Liver (tissue), 9 donors: ENCODE results near the gene SUSD4. TPM values are rescaled to one million over a fixed set of nuclear protein-coding genes. Genes with fewer than 3 reads are reported as not detected.

Experiments
- DNase-seq: peaks from one replicate; pipeline ENCODE4 v3.0.0-alpha.2; 2017; ENCODE audit warnings: low spot score
- H3K27ac ChIP-seq, 2 donors: one replicate each; pipeline ENCODE4 v1.7.0; 2013; ENCODE audit warnings: inconsistent platforms in 2 of 2, low read length in 2 of 2, control low read depth in 1 of 2, low read depth in 1 of 2, mild to moderate bottlenecking in 1 of 2
- H3K27me3 ChIP-seq, 4 donors: one replicate each; pipeline versions ENCODE4 v1.6.1 to v1.7.0; 2013; ENCODE audit warnings: low read length in 3 of 4, inconsistent platforms in 1 of 4, mild to moderate bottlenecking in 1 of 4, moderate library complexity in 1 of 4; ENCODE audit not compliant: control insufficient read depth in 4 of 4, insufficient read depth in 4 of 4
- H3K36me3 ChIP-seq, 4 donors: one replicate each; pipeline versions ENCODE4 v1.6.1 to v1.7.0; 2013; ENCODE audit warnings: low read length in 3 of 4, mild to moderate bottlenecking in 3 of 4, low read depth in 1 of 4, moderate library complexity in 1 of 4; ENCODE audit not compliant: control insufficient read depth in 4 of 4, insufficient read depth in 3 of 4
- H3K4me1 ChIP-seq, 4 donors: one replicate each; pipeline versions ENCODE4 v1.6.1 to v1.7.0; 2013; ENCODE audit warnings: low read length in 3 of 4, mild to moderate bottlenecking in 3 of 4, moderate library complexity in 1 of 4; ENCODE audit not compliant: control insufficient read depth in 4 of 4, insufficient read depth in 4 of 4
- H3K4me3 ChIP-seq, 3 donors: one replicate each; pipeline versions ENCODE4 v1.6.1 to v1.7.0; 2013; ENCODE audit warnings: low read length in 3 of 3, control low read depth in 1 of 3, low read depth in 1 of 3, mild to moderate bottlenecking in 1 of 3
- H3K9ac ChIP-seq, 2 donors: one replicate each; pipeline ENCODE4 v1.7.0; 2013; ENCODE audit warnings: low read length in 2 of 2, mild to moderate bottlenecking in 2 of 2, moderate library complexity in 2 of 2, control low read depth in 1 of 2, low read depth in 1 of 2
- H3K9me3 ChIP-seq, 4 donors: one replicate each; pipeline versions ENCODE4 v1.6.1 to v1.7.0; 2013; ENCODE audit warnings: low read length in 3 of 4; ENCODE audit not compliant: control insufficient read depth in 4 of 4
- CTCF ChIP-seq: fragments of 150-350 bp; IDR thresholded peaks from 2 replicates; pipeline ENCODE4 v1.5.1; 2017; ENCODE audit warnings: improper control_type of control experiment, low read depth, low read length; ENCODE audit not compliant: missing input control
- GABPA ChIP-seq, 2 donors: IDR thresholded peaks in 1 of 2; conservative IDR thresholded peaks in 1 of 2; 2 replicates each; pipeline ENCODE4 v1.6.1; 2016; ENCODE audit warnings: antibody characterized with exemption in 2 of 2, mild to moderate bottlenecking in 1 of 2, moderate library complexity in 1 of 2
- HNF4A ChIP-seq, 2 donors: conservative IDR thresholded peaks; 2 replicates each; pipeline ENCODE4 v1.6.1; 2016; ENCODE audit warnings: antibody characterized with exemption in 2 of 2, mild to moderate bottlenecking in 2 of 2
- HNF4G ChIP-seq: IDR thresholded peaks from 2 replicates; pipeline ENCODE4 v1.6.1; 2016; ENCODE audit warnings: antibody characterized with exemption
- JUND ChIP-seq, 2 donors: IDR thresholded peaks; 2 replicates each; pipeline ENCODE4 v1.6.1; 2016; ENCODE audit warnings: antibody characterized with exemption in 2 of 2
- NR2F2 ChIP-seq: IDR thresholded peaks from 2 replicates; pipeline ENCODE4 v1.6.1; 2016; ENCODE audit warnings: antibody characterized with exemption
- RAD21 ChIP-seq, 2 donors: IDR thresholded peaks; 2 replicates each; pipeline ENCODE4 v1.6.1; 2016; ENCODE audit warnings: antibody characterized with exemption in 2 of 2, mild to moderate bottlenecking in 2 of 2
- RXRA ChIP-seq, 2 donors: IDR thresholded peaks; 2 replicates each; pipeline ENCODE4 v1.6.1; 2017 to 2018; ENCODE audit warnings: antibody characterized with exemption in 2 of 2, mild to moderate bottlenecking in 1 of 2
- TAF1 ChIP-seq: conservative IDR thresholded peaks from 2 replicates; pipeline ENCODE4 v1.6.1; 2016; ENCODE audit warnings: antibody characterized with exemption, mild to moderate bottlenecking
- YY1 ChIP-seq: IDR thresholded peaks from 2 replicates; pipeline ENCODE4 v1.6.1; 2016; ENCODE audit warnings: antibody characterized with exemption, mild to moderate bottlenecking
- ZBTB33 ChIP-seq: IDR thresholded peaks from 2 replicates; pipeline ENCODE4 v1.6.1; 2016; ENCODE audit warnings: antibody characterized with exemption
- WGBS: extraction: QIAGEN DNeasy Blood & Tissue Kit; methylation state at CpG from one replicate; pipeline ENCODE4 v1.1.7; 2013; 5-methylcytosine and 5-hydroxymethylcytosine counted together
- polyA plus RNA-seq, 2 donors: library from polyadenylated mRNA; stranded (reverse) in 1 of 2; unstranded in 1 of 2; fragments of 200-250 nt in 1 of 2; fragments of >200 nt in 1 of 2; fragmentation: Nextera tagmentation in 1 of 2; extraction: Ambion mirVana in 1 of 2; gene quantifications; one replicate each; pipeline versions ENCODE4 v1.2.1 to v1.2.3, GENCODE V29; 2013 to 2015
- total RNA-seq, 2 donors: library from RNA; depleted of rRNA; stranded (reverse); fragments of >200 nt; gene quantifications; one replicate each; pipeline ENCODE4 v1.2.3, GENCODE V29; 2014
- TF ChIP-seq, protein P1 (sequence below): IDR thresholded peaks from 2 replicates; pipeline ENCODE4 v1.6.1; 2016; ENCODE audit warnings: antibody characterized with exemption, mild to moderate bottlenecking
- TF ChIP-seq, protein P2 (sequence below): IDR thresholded peaks from 2 replicates; pipeline ENCODE4 v1.6.1; 2016; ENCODE audit warnings: antibody characterized with exemption
- TF ChIP-seq, protein P3 (sequence below): IDR thresholded peaks from 2 replicates; pipeline ENCODE4 v1.6.1; 2016; ENCODE audit warnings: antibody characterized with exemption
- donor health status: healthy.
- donor health status: healthy.
- donor health status: healthy.
- donor health status: healthy.
- donor health status: healthy.

SUSD4 gene
- total and polyA plus RNA-seq, 4 donors, result 1.1 to 3.8 (median 1.8) TPM

DNA sequence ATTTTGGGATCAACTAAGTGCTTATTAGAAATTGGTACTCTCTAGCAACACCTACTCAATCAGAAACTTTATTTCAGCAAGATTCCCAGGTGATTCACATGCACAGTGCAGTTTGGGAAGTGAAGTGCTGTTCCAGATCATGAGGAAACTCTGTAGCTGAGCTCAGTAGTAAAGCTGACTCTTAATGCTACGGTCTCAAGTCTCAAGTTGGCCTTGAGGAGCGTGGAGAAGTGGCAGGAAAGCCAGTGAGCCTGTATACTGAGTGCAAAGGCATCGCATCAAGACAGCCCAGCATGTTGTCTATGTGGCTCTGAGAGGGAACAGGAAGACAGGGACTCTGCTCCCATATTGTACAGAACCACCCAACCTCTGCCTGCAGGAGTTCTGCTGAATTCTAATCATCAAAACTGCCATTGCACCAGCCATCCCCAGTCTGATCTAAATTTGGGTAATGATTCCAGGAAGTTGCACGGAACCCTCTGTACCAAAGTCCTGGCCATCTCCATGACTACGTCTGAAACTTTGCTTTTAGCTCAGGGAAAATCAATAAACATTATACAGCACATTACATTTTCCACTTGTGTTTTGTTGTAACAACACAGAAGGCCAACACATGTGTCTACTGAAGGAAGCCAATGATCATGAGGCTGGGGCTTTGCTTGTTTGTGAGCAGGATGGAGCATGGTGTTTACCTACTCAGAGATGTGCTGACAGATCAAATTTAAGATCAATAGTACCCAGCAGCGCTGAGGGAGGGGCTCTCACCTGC lies 115.8 kb downstream of the SUSD4 start (continued):
- TF ChIP-seq YY1 (peak; percentile 86), TAF1 (no peak), RAD21 (IDR thresholded peaks at IDR 0.05) (peak; percentile 60 to 73)

- Histone ChIP-seq H3K27ac (no peak overlapping the region), H3K4me1 (peaks cover 12 to 33% (median 20%) of the 10 kb centered on the region in 4 donors), H3K9ac (no peak overlapping the region), H3K9me3 (no peaks in the 10 kb centered on the region), H3K4me3 (no peak overlapping the region), H3K27me3 (no peaks in the 10 kb centered on the region), H3K36me3 (no peaks in the 10 kb centered on the region)
- TF ChIP-seq HNF4G (no peak), TAF1 (no peak), CTCF (no peak), JUND (IDR thresholded peaks at IDR 0.05) (no peak), NR2F2 (no peak), GABPA (IDR thresholded peaks at IDR 0.05 in 1 of 2, conservative IDR thresholded peaks at IDR 0.05 in 1 of 2) (no peak), RXRA (IDR thresholded peaks at IDR 0.05) (no peak), HNF4A (conservative IDR thresholded peaks at IDR 0.05) (no peak), ZBTB33 (no peak)
- TF ChIP-seq, protein P1, sequence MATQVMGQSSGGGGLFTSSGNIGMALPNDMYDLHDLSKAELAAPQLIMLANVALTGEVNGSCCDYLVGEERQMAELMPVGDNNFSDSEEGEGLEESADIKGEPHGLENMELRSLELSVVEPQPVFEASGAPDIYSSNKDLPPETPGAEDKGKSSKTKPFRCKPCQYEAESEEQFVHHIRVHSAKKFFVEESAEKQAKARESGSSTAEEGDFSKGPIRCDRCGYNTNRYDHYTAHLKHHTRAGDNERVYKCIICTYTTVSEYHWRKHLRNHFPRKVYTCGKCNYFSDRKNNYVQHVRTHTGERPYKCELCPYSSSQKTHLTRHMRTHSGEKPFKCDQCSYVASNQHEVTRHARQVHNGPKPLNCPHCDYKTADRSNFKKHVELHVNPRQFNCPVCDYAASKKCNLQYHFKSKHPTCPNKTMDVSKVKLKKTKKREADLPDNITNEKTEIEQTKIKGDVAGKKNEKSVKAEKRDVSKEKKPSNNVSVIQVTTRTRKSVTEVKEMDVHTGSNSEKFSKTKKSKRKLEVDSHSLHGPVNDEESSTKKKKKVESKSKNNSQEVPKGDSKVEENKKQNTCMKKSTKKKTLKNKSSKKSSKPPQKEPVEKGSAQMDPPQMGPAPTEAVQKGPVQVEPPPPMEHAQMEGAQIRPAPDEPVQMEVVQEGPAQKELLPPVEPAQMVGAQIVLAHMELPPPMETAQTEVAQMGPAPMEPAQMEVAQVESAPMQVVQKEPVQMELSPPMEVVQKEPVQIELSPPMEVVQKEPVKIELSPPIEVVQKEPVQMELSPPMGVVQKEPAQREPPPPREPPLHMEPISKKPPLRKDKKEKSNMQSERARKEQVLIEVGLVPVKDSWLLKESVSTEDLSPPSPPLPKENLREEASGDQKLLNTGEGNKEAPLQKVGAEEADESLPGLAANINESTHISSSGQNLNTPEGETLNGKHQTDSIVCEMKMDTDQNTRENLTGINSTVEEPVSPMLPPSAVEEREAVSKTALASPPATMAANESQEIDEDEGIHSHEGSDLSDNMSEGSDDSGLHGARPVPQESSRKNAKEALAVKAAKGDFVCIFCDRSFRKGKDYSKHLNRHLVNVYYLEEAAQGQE, result no peak
- TF ChIP-seq, protein P2, sequence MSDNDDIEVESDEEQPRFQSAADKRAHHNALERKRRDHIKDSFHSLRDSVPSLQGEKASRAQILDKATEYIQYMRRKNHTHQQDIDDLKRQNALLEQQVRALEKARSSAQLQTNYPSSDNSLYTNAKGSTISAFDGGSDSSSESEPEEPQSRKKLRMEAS, result no peak
- TF ChIP-seq, protein P3, sequence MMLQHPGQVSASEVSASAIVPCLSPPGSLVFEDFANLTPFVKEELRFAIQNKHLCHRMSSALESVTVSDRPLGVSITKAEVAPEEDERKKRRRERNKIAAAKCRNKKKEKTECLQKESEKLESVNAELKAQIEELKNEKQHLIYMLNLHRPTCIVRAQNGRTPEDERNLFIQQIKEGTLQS, result no peak
- WGBS, result 91% methylated on average over 5 of the region's 5 CpGs
- DNase-seq, result peak; percentile 17
Measured at GRCh38 chr1:223246476-223247112, 117.4 kb downstream of the SUSD4 start.
